ENCODE measurements around the gene GNL2.

GRCh38 chr1:37560401-37561132 is 35.2 kb downstream of the GNL2 start:
- no peak for TF ChIP-seq CTCF (IDR thresholded peaks at IDR 0.05)
- TF ChIP-seq POLR2A (IDR thresholded peaks at IDR 0.05), result no peak
